ENCODE data around the gene PAFAH2.
A peak's percentile ranks its signal among the peaks of the same experiment; 100 is the strongest.

PAFAH2 gene
- long read RNA-seq, transcript PAFAH2-201 (11 exons, 3,581 nt) = major isoform, 16 of 38 reads
- long read RNA-seq, partial matches to known transcripts = 4 of 38 reads
- long read RNA-seq, other reads (novel, unspliced or antisense) = 18 of 38 reads

GRCh38 chr1:25997828-25998761 is at the start of gene PAFAH2:
Gene PAFAH2 (minus strand): TSS chr1:25998063. CDS start chr1:25990816, 7,247 bp downstream.
- Histone ChIP-seq H3K27ac (replicated peaks) (peak within 1 kb of the TSS; percentile 79), H3K4me3 (replicated peaks; ENCODE audit: insufficient read depth, low read length) (peak within 1 kb of the TSS; percentile 40), H3K27me3 (ENCODE audit: insufficient read depth, poor library complexity, severe bottlenecking) (no peaks in the 10 kb centered on the region)
- TF ChIP-seq GABPA (IDR thresholded peaks at IDR 0.05; ENCODE audit: low read depth) (peak; percentile 75), SPI1 (IDR thresholded peaks at IDR 0.05; ENCODE audit: borderline replicate concordance, low read depth) (peak; percentile 75; the same call in 1 of the 2 replicates), POLR2AphosphoS5 (IDR thresholded peaks at IDR 0.05; ENCODE audit: low read depth) (peak; percentile 66), CTCF (IDR thresholded peaks at IDR 0.05; ENCODE audit: insufficient read depth, low read length) (peak; percentile 89)
- TF ChIP-seq, protein P1, sequence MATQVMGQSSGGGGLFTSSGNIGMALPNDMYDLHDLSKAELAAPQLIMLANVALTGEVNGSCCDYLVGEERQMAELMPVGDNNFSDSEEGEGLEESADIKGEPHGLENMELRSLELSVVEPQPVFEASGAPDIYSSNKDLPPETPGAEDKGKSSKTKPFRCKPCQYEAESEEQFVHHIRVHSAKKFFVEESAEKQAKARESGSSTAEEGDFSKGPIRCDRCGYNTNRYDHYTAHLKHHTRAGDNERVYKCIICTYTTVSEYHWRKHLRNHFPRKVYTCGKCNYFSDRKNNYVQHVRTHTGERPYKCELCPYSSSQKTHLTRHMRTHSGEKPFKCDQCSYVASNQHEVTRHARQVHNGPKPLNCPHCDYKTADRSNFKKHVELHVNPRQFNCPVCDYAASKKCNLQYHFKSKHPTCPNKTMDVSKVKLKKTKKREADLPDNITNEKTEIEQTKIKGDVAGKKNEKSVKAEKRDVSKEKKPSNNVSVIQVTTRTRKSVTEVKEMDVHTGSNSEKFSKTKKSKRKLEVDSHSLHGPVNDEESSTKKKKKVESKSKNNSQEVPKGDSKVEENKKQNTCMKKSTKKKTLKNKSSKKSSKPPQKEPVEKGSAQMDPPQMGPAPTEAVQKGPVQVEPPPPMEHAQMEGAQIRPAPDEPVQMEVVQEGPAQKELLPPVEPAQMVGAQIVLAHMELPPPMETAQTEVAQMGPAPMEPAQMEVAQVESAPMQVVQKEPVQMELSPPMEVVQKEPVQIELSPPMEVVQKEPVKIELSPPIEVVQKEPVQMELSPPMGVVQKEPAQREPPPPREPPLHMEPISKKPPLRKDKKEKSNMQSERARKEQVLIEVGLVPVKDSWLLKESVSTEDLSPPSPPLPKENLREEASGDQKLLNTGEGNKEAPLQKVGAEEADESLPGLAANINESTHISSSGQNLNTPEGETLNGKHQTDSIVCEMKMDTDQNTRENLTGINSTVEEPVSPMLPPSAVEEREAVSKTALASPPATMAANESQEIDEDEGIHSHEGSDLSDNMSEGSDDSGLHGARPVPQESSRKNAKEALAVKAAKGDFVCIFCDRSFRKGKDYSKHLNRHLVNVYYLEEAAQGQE (IDR thresholded peaks at IDR 0.05; ENCODE audit: insufficient replicate concordance, low read depth) = no peak
- DNase-seq (ENCODE audit: low read depth in 1 of 2, low spot score in 1 of 2) = peak; percentile 99

DNA sequence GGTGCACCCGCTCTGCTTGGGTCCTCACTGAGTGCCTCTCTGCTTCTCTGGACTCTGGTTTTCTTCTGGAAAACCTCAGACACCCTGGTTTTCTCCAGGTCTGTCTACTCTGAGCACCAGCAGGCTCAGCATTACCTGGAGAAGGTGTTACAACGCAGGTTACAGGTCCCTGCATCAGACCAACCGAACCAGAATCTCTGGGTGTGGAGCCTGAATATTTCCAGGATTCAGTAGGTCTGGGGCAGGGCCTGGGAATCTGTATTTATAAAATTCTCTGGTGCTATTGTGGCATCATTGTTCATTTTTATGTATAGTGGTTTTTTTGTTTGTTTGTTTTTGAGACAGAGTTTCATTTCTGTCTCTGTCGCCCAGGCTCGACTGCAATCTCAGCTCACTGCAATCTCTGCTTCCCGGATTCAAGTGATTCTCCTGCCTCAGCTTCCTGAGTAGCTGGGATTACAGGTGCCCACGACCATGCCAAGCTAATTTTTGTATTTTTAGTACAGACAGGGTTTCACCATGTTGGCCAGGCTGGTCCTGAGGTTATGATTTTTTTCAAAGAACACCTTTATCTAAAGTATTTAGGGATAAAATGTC is 49.5 kb upstream of the PAFAH2 start:
- H3K4me3 ChIP-seq (replicated peaks; ENCODE audit: insufficient read depth, low read length) = no peak overlapping the region
- H3K27me3 ChIP-seq (ENCODE audit: insufficient read depth, poor library complexity, severe bottlenecking) = peaks cover 38% of the 10 kb centered on the region
- TF ChIP-seq, protein P1 (IDR thresholded peaks at IDR 0.05; ENCODE audit: insufficient replicate concordance, low read depth) = no peak
- TF ChIP-seq CTCF (IDR thresholded peaks at IDR 0.05; ENCODE audit: insufficient read depth, low read length) (no peak), SPI1 (IDR thresholded peaks at IDR 0.05; ENCODE audit: borderline replicate concordance, low read depth) (no peak), GABPA (IDR thresholded peaks at IDR 0.05; ENCODE audit: low read depth) (no peak), POLR2AphosphoS5 (IDR thresholded peaks at IDR 0.05; ENCODE audit: low read depth) (no peak)
- DNase-seq (ENCODE audit: low read depth in 1 of 2, low spot score in 1 of 2) = no peak
- no peak overlapping the region for H3K27ac ChIP-seq (replicated peaks)

GRCh38 chr1:26046246-26047095 is 48.6 kb upstream of the PAFAH2 start:
- Histone ChIP-seq H3K4me3 (replicated peaks; ENCODE audit: insufficient read depth, low read length) (no peak overlapping the region; the same call in 1 of the 2 replicates), H3K27ac (replicated peaks) (no peak overlapping the region), H3K27me3 (ENCODE audit: insufficient read depth, poor library complexity, severe bottlenecking) (peaks cover 38% of the 10 kb centered on the region)
- DNase-seq (ENCODE audit: low read depth in 1 of 2, low spot score in 1 of 2) = no peak
- TF ChIP-seq, protein P1 (IDR thresholded peaks at IDR 0.05; ENCODE audit: insufficient replicate concordance, low read depth) = no peak
- TF ChIP-seq POLR2AphosphoS5 (IDR thresholded peaks at IDR 0.05; ENCODE audit: low read depth) (no peak), CTCF (IDR thresholded peaks at IDR 0.05; ENCODE audit: insufficient read depth, low read length) (no peak), SPI1 (IDR thresholded peaks at IDR 0.05; ENCODE audit: borderline replicate concordance, low read depth) (no peak), GABPA (IDR thresholded peaks at IDR 0.05; ENCODE audit: low read depth) (no peak)

Data from HL-60 (cell line).